Measurements from ENCODE around the gene HOXA1.

Gene HOXA1

DNA sequence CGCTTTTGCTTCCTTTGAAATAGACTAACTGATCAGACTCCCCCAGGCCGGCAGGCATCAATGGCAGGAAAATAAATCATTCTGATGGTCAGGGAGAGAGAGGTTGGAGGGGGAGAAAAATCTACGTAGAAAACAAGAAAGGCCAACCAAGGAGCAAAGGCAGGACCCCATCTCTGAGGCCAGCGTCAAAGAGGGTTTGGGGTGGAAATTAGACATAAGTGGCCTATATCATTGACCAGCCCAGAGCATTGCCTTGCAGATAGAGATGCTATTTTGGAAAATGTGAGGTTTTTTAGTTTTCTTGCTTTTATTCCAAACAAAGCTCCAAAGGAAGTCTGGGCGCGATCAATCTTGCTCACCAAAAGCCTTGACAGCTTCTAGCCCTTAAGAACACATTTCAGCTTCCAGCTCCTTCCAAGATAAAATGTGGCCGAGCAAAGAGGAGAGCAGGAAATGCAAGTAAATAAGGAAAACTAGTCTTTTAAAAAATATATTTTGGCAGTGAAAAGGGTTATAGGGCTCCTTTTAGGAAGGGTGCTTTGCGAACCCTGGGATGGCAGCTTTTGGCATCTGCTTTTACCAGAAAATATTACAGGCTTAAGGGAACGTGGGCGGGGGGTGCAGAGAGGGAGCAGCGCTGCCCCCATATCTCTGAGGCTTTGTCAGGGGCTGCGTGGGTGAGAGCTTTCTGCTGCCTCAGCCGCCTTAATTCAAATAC lies 8.7 kb upstream of the HOXA1 start:
- no peak for DNase-seq

DNA sequence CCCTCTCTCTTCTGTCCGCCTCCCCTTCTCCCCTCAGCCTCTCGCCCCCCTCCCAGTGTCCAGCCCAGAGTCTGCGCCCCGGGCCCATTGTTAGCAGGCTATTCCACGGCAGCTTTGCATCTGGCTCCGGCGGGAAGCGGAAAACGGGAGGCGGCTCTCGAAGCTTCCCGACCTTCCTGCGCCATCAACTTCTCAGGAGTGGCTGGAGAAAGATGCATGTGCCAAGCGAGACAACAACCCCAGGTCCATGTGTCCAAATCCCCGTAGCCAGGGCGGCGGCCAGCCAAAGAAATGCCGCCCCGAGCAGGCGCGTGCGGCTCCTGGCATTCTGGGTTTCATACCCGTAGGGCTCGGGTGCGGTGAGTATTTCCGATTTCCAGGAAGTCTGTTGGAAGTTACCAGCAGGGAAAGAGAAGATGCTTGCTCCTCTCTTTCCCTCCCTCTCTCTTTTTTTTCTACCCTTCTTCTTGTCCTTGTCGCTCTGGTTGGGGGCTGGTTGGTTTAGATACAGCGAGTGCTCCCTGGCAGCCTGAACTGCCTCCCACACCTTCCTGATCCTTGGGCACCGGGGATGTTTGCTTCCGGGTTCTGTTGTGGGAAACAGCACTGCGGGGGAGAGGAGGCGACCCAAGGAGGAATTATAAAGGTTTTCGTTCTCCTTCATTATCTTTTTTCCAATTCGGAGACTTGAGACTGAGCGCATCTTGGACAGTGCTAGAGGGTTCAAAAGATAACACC lies 7.9 kb upstream of the HOXA1 start:
- DNase-seq = no peak

DNA sequence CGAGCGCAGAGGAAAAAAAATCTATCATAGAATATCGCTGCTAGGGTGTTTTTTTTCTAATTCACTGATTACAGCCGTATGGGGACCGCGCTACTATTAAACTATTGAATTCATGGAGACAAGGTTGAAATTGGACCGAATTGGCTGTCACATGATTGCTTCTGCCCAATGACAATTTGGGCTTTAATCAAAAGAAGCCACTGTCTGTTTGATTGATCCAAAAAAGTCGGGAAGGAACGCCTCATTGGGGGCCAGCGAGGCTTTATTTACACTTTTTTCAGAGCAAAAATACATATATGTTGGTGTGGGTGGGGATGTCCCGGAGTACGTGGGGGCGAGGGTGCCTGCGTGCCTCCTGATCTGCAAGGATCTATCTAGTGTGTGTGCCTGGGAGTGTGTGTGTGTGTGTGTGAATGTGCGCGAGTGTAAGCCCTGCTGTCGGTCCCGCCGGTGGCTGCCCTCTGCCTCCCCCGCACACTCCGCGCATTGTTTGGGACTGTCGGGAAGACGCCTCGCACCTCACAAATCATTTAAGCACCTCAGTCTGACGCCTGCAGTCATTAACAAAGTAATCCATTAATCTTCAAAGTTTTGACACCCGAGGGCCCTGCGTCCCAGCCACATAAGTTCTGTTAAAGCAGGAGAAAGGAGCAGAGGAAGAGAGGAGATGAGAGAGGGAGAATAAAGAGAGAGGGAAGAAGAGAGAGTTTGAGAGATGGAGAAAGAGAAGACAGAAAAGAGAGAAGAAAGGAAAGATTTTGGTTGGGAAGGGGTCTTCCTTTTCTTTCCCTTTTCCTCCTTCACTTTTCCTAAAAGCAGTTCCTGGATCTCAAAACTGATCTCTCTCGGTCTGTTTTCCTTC lies 7.0 kb upstream of the HOXA1 start, which contains the start of gene HOXA2:
Gene HOXA2 (minus strand): TSS at position 103 of the 862 bp plus-strand sequence. CDS start 183 bp downstream, outside the sequence.
- DNase-seq = no peak

DNA sequence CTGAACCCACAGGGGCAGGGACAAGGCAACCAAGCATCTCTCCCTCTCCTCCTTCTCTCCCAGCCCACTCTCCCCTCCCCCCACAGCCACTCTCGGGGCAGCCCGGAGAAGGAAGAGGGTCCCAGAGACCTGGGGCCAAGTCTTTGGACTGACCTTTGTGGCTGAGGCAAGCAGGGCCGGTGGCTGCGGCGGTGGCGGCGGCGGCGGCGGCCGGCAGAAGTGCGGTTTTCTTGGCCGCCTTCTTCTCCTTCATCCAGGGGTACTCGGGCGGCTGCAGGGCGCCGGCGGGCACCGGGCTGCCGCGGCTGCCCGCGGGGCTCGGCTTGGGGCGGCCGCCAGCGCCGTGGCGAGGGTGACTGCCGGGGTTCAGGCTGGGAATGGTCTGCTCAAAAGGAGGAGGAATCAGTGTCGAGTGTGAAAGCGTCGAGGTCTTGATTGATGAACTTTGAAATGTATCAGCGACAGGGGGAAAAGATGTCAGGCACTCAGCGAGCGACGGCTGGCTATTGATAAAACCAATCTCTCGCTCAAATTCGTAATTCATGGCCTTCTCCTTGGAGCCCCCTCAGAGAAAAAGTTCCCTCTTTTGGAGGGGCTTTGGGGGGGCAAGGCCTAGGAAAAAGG lies 6.3 kb upstream of the HOXA1 start:
- no peak for DNase-seq

DNA sequence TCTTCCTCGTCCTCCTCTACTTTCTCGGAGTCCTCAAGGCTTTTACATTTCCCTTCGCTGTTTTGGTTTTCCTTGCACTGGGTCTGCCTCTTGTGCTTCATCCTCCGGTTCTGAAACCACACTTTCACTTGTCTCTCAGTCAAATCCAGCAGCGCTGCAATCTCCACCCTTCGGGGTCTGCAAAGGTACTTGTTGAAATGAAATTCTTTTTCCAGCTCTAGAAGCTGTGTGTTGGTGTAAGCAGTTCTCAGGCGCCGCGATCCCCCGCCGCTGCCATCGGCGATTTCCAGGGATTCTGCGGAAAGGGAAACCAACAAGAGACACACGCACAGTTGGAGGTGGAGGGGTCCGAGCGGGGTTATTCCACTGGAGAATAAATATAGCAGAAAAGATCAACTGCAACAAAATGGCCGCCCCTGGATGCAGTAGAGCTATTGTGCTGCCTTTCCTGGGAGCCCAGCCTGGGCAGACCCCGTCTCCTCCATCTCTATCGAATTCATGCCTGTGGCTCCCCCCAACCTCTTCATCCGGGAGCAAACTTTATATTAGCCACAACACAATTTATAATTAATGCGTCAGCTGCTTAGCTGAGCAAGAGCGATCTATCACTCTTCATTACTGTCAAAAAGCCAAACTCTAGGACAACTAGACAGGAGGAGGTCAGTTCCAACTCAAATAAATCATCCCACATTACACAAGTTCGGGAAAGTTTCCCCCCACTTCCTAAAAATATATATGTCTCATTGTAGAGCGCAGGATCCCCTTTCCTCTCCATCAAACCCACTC lies 5.6 kb upstream of the HOXA1 start:
- DNase-seq = no peak

DNA sequence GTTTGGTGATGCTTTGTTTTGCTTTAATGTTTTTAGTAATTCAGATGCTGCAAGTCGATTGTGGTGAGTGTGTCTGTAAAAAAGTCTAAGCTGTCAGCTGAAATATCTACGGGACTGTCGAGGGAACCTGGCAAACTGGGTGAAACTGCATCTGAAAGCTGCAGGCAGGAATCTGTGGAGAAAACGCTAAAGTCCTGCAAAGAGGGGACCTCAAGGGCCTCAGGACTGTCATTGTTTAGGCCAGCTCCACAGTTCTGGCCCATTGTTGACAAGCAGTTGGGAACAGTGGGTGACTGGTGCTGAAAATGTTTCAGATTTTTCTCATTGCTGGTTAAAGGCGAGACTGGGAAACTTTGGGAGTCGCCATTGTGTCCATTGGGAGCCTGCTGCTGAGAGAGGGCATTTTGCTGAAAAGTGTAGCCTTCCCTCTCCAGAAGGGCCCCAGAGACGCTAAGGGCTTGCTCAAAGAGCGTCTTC lies 4.9 kb upstream of the HOXA1 start:
- DNase-seq = no peak

DNA sequence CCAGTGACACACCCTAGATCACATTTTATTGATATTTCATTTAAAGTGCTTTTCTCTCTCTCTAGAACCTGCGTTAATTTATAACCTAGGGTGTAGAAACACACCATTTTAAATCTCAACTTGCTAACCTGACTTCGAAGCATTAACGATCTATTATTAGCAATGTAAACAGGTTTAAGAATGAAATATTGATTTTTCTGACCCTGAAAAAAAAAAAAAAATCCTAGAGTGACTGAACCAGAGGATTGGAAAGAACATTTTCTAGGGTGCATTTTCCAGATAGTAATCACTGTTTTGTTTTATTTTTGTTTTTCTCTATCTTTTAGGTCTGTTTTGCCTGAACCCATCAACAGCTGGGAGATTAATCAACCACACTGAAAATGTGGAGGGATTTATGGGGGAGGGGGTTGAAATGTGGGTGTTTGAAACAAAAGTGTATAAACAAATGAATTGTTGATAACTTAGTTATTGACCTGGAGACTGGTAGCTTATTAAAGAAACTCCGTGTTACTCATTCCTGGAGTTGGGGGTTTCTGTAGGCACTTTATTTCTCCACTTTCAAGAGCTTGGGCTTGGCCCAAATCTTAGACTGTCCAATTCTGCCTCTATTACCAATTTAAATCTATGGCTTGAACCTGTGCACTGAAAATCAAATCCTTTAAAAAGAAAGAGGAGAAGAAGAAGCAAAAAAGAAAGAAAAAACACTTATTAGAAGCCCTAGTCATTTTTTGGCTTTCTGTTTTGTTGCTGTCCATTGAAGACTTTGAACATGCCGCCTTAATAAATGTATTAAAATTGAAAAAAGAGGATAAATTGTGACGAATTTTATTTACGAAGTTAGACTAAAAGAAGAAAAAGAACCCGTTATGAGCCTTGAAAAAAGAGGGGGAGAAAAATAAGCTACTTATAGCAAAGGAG lies 3.9 kb upstream of the HOXA1 start:
- DNase-seq = no peak

DNA sequence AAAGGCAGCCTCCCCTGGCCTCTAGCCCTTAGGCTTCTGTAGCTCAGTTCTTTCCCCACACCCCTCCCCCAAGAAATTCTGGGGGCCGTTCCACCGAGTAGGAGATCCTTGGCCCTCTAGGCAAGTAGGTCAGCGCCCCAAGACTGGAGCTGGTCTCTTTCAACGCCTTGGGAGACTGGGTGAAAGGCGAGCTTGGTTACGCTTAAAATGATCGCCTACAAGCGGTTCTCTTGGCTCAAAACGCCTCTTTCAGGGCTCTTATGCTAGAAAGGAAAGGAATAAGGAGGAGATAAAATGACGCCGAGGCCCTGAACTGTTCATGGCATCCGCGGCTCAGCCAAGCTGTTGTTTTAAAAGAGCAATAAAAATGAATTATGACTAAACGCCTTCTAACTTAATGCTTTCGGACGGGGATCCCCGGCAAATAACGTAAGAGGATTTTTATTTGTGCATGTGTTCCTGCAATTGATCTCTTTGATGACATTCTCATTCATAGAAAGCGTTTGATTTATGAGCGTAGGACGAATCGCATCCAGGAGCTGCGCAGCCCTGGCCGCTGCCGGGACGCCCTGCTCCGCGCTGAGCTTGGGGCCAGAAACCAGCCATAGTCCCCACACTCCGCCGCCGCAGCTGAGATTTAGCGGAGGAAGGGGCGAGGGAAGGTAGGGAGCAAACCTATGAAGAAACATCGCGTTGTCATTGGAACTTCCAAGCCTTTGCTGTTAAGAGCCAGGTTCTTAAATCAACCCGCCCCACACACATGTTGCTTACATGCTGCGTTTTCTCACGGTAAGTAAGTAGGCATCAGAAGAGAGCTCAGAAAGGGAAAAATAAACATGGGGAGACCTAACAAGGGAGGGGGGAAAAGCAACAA lies 3.0 kb upstream of the HOXA1 start:
- DNase-seq = no peak

DNA sequence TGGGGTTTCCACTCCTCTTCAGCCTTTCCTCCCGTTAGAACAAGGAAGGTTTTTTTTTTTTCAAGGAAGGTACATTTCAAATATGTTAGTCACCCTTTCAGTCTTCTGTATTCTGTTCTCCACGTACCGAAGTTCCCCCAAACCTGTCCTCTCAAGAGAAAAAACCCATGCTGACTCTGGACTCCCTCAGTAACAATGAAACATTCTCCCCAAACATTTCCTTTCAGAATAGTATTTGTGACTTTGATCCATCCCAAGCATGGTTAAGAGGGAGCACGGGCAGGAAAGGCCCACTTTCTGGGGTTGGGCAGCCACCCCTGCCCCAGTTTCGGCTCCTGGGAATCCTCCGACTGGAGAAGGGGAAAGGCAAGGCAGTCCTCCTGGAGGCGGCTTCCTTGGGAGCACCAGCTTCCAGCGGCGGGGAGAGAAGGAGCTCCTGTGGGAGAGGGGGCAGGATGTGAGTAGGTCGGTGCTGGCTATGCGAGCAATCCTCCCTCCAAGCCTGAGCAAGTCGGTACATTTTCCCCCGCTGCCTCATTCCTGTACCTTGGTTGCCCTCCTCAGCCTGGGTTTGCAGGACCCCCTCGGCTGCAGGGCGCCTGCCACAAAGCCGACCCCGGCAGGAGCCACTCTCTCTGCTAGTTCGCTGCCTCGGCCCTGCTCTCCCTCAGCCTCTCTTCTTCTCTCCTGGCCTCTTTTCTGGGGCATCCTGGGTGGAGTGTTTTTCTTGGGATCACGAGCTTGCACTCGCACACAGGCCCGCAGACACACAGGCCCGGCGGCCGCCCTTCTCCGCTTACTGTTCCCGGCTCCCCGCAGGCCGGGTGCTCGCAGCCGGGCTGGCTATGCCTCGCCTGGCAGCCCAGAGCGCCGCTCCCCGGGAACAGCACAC lies 2.1 kb upstream of the HOXA1 start:
- no peak for DNase-seq

DNA sequence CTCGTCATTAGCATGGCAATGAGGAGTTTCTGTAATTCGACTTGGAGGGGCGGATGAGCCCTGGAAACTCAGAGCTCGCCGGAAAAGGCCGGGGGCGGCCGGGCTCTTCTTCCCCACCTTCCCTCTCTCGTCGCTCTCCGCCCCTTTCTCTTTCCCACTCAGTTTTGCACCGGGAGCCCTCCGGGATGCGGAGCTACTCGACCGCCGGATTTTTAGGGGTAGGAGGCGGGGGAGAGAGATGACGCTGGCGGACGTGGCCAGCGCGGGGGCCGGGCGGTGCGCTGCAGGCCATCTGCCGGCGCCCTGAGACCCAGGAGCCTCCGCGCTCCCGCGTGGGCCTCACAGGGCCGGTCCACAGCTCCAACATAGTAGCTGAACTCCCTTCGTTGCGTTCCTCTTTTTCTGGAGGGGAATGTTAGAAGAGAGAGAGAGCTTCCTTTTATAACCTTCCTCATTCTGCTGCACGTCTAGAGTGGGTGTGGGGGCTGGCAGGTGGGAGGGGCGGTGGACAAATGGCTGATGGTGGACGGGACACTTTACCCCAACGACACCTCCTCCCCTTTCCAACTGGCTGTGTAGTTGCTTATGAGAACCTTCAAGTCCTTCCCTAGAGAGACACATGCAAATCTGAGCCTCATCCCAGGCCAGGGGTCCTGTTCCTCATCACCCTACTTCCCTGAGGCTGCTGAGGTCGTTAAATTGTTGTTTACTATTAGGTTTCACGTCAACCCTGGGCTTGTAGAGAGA lies 1.1 kb upstream of the HOXA1 start:
- no peak for DNase-seq

DNA sequence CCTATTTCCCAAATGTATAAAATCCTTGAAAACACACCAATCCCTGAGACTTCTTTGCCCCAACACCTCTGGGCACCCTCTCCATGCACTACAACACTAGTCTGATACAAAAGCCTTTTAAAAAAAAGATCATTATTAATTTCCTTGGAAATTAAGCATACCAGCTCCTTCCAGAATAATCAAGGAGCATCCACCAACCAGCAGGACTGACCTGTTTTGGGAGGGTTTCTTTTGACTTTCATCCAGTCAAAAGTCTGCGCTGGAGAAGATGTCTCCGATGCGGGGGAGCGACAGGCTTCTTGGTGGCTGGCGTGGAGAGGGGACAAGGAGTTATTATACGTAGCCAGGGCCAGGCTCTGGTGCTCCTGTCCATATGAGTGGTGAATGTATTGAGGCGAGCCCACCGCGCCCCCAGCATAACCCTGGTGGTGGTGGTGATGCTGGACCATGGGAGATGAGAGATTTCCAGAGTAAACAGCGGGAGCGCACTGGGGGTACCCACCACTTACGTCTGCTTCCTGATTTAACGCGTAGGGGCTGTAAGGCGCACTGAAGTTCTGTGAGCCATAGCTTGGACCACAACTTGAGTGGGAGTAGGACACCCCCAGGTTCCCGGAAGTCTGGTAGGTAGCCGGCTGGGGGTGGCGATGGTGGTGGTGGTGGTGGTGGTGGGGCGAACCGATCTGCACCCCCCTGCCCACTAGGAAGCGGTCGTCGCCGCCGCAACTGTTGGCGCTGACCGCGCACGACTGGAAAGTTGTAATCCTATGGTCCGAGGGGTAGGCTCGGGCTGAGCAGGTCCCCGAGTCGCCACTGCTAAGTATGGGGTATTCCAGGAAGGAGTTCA lies 527 bp downstream of the HOXA1 start:
- DNase-seq = no peak

DNA sequence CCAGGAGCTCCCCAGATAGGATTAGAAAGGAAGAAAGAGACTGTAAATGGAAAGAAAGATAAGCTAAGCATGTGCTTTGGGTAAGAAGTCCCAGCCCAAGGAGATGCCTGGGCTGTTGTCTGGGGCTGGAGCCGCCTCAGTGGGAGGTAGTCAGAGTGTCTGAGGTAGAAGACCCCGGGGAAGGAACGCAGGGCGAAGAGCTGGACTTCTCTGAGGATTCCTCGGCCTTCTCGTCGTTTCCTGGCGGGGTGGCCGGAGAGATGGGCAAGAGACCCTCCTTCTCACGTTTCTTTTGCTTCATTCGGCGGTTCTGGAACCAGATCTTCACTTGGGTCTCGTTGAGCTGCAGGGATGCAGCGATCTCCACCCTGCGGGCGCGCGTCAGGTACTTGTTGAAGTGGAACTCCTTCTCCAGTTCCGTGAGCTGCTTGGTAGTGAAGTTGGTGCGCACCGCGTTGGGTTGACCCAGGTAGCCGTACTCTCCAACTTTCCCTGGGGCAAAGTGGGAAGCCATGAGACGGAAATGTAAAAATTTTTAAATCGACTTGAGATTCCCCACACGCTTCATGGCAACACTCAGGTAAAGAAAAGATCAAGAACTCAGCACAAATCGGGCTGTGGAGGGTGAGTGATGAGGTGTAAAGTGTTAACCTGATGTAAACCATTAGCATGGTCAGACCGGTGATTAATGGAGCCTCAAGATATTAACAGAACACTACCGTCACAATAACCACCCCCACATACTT lies 1.3 kb downstream of the HOXA1 start:
- DNase-seq = no peak

DNA sequence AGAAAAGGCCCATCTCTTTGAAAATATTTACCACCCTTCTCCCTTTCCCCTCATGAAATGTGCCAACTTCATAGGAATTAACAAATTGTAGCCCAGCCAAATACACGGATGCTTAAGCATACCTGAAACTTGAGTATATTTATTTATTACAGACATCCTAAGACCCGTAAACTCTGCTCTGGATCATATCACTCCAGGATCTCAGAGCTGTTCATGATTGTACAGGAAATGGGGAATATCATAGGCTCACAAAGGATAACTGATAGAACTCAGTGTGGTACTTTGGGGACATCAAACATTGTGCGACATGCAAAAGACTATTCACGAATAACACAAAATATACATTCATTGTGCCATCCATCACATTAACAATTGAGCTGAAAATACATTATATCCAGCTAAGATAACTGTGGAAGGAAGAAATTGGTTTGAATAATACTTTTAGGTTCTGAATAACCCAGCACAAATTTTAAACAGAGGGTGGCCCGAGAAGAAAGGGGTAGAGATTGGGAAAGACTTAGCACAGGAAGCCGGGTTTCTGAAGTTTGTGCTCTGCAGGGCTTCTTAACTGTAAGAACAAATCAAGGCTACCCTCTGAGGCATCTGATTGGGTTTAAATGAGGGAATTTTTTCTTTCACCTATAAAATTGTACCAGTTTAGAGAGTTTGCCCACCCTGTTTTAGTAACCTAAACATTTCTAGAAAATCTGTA lies 2.5 kb downstream of the HOXA1 start:
- DNase-seq = no peak

DNA sequence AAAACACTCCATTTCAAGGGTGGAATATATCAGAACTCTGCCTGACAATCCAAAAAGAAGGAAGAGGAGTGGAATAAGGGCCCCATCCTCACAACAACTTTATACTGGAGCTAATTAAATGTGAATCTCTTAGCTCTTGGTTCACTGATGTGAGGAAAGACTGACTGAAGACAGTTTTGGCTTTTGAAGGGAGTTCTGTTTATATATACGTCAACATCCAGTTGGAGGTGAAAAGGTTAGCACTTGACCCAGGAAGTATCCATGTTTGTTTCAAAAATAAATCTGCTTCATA lies 3.0 kb downstream of the HOXA1 start:
- DNase-seq = no peak

DNA sequence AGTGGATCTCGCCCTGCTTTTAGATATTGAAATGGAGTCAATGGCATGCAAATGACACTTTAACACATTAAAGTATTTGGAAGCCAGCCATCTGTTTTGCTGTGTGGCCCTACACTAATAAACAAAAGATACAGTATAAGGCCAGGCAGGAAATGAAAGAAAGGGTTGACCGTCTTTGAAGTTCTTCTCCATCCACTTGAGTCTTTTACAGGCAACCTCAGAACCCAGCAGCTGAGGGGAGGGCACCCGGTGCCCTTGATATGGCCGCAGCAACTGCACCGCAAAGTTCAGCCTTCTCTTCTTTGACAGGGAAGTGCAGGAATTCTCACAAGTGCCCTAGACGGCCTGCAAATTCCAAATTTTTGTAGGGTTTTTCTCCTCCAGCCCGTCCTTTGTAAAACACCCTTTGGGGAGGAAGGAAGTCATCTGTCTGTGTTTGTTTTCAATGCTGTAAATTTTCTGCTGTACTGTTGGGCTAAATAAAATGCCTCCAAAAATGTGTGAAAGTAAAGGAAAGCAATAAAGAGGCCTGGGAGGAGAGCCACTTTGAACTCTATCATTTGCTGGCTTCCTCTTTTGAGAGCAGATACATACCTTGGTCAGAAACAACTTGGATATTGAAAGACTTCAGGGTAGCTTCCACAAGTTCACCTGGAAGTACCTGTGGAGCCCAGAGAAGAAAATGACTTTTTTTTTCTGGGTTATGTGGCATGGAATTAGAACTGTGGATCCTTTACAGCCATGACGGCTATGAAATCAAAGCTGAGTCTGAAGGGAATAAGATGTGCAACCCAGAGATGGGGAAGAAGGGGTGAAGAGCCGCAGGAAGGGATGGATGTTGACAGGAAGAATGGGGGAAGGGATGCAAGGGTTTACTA lies 3.6 kb downstream of the HOXA1 start:
- no peak for DNase-seq

All from activated CD4-positive, CD25-positive, alpha-beta regulatory T cell treated with anti-CD3 and anti-CD28 coated beads, Interleukin-2, amount 50 U/mL, for 72 hours (primary cell).